Body of pancreas (tissue), 4 donors: ENCODE measurements around the gene CHM. TPM values are rescaled to one million over a fixed set of nuclear protein-coding genes. Genes with fewer than 3 reads are reported as not detected.
"Not testable (repeated sequence)": the region's sequence is repeated elsewhere in the genome, so short reads cannot be mapped to it uniquely, and the experiment has no call there.

ENCODE experiments used
- ATAC-seq: fragments of 150-250 bp; one replicate; pipeline ENCODE4 v1.9.1; 2016
- DNase-seq, 4 donors: peaks; one replicate each; pipeline ENCODE4 v3.0.0-alpha.2; 2019
- H3K27ac ChIP-seq, 4 donors: fragments of 200-600 bp; sonication (generic); 1 replicate in 3 of 4; 2 replicates in 1 of 4; pipeline versions ENCODE4 v1.5.1 to v1.6.1; 2016 to 2019; ENCODE audit warnings: mild to moderate bottlenecking in 1 of 4, mixed read lengths in 1 of 4, moderate library complexity in 1 of 4
- H3K27me3 ChIP-seq, 2 donors: fragments of 200-600 bp; sonication (generic); one replicate each; pipeline ENCODE4 v1.6.0; 2016; ENCODE audit warnings: mild to moderate bottlenecking in 1 of 2
- H3K36me3 ChIP-seq, 2 donors: fragments of 200-600 bp; sonication (generic); replicated peaks in 1 of 2; 2 replicates each; pipeline ENCODE4 v1.5.1; 2016; ENCODE audit warnings: low read depth in 2 of 2; ENCODE audit not compliant: insufficient read depth in 1 of 2
- H3K4me1 ChIP-seq: fragments of 200-600 bp; sonication (generic); one replicate; pipeline ENCODE4 v1.6.0; 2016
- H3K4me3 ChIP-seq, 2 donors: fragments of 200-600 bp; sonication (generic); 1 replicate in 1 of 2; 2 replicates in 1 of 2; pipeline ENCODE4 v1.5.1; 2016 to 2019
- H3K9me3 ChIP-seq, 3 donors: fragments of 200-600 bp; sonication (generic); 1 replicate in 2 of 3; 2 replicates in 1 of 3; pipeline ENCODE4 v1.5.1; 2016
- CTCF ChIP-seq, 7 experiments: fragments of 450-650 bp in 4 of 7; fragments of 200-600 bp in 3 of 7; sonication (generic) in 3 of 7; IDR thresholded peaks; one replicate each; pipeline ENCODE4 v1.5.1; 2016 to 2019; ENCODE audit warnings: antibody characterized with exemption in 7 of 7
- POLR2A ChIP-seq, 3 donors: fragments of 450-650 bp; IDR thresholded peaks; one replicate each; pipeline ENCODE4 v1.6.1; 2016; ENCODE audit warnings: antibody characterized with exemption in 3 of 3, mild to moderate bottlenecking in 2 of 3
- WGBS, 2 donors: methylation state at CpG; one replicate each; pipeline ENCODE4 v1.1.5; 2017; 5-methylcytosine and 5-hydroxymethylcytosine counted together
- intact Hi-C: fragments of 100-400 bp; cut with DNase I; formaldehyde crosslinking; loops from one replicate; pipeline ENCODE4 v1.15.1; 2023
- total RNA-seq, 2 donors: library from RNA; depleted of rRNA; stranded (reverse); fragments of >200 nt; gene quantifications; one replicate each; pipeline ENCODE4 v1.1.0, GENCODE V29; 2016

CHM gene
- total RNA-seq, 2 donors from 2014 or later: 7.9 to 11.2 TPM

GRCh38 chrX:85993539-85994197, 53.7 kb downstream of the CHM start:
- no peaks in the 10 kb centered on the region for H3K27me3 ChIP-seq
- TF ChIP-seq POLR2A (IDR thresholded peaks at IDR 0.05) (no peak), CTCF (IDR thresholded peaks at IDR 0.05) (no peak)
- no peaks in the 10 kb centered on the region for H3K4me1 ChIP-seq
- 85 to 92% methylated on average over 2 of the region's 2 CpGs for WGBS, 2 donors
- ATAC-seq (no peak), DNase-seq (no peak)
- intact Hi-C loops: no loop called here
- H3K36me3 ChIP-seq: no peaks in the 10 kb centered on the region
- H3K27ac ChIP-seq: no peak overlapping the region
- no peaks in the 10 kb centered on the region for H3K9me3 ChIP-seq
- H3K4me3 ChIP-seq: no peak overlapping the region

DNA sequence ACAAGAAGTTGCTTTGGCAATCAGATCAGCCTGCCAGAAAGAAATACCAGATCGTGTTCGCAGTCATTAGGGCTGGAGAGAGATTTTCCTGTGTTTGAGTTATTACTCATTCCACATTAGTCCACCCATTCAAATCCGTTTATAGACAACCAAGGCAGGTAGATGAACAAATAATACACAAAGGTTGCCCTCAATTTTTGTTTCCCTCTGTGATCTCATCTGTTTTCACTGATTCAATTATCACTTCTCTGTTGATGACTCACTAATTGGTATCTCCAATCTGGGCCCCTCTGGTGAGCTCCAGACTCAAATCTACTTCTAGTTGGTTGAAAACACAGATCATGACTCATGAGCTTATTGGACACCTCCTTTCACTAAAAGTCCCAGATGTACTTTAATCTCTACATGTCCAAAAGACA, 54.5 kb downstream of the CHM start:
- Histone ChIP-seq H3K9me3 (no peaks in the 10 kb centered on the region), H3K36me3 (no peaks in the 10 kb centered on the region), H3K27me3 (no peaks in the 10 kb centered on the region), H3K4me3 (no peak overlapping the region), H3K27ac (no peak overlapping the region), H3K4me1 (no peaks in the 10 kb centered on the region)
- 38 to 53% methylated on average over 3 of the region's 3 CpGs for WGBS, 2 donors
- no peak for ATAC-seq
- no peak for DNase-seq
- TF ChIP-seq CTCF (IDR thresholded peaks at IDR 0.05) (no peak), POLR2A (IDR thresholded peaks at IDR 0.05) (no peak)
- intact Hi-C loops: no loop called here

- TF ChIP-seq CTCF (IDR thresholded peaks at IDR 0.05) (no peak), POLR2A (IDR thresholded peaks at IDR 0.05) (no peak)
- intact Hi-C loops: no loop called here
- H3K27me3 ChIP-seq: no peaks in the 10 kb centered on the region
- H3K9me3 ChIP-seq: no peaks in the 10 kb centered on the region
- H3K36me3 ChIP-seq: no peaks in the 10 kb centered on the region
- DNase-seq: no peak
- H3K4me1 ChIP-seq: no peaks in the 10 kb centered on the region
- ATAC-seq: no peak
- H3K4me3 ChIP-seq: no peak overlapping the region
- WGBS, 2 donors: 49 to 96% methylated on average over 3 of the region's 3 CpGs
- no peak overlapping the region for H3K27ac ChIP-seq
Observed at GRCh38 chrX:85988353-85988752, 59.0 kb downstream of the CHM start.

GRCh38 chrX:85980286-85980685, 67.1 kb downstream of the CHM start:
- intact Hi-C loops: no loop called here
- 100% methylated on average over 1 of the region's 1 CpG for WGBS, 2 donors
- no peak overlapping the region for H3K27ac ChIP-seq
- H3K9me3 ChIP-seq: no peaks in the 10 kb centered on the region
- no peak for TF ChIP-seq CTCF (IDR thresholded peaks at IDR 0.05)
- TF ChIP-seq POLR2A (IDR thresholded peaks at IDR 0.05): no peak
- DNase-seq: no peak
- H3K36me3 ChIP-seq: no peaks in the 10 kb centered on the region
- no peaks in the 10 kb centered on the region for H3K27me3 ChIP-seq
- no peaks in the 10 kb centered on the region for H3K4me1 ChIP-seq
- ATAC-seq: no peak
- no peak overlapping the region for H3K4me3 ChIP-seq

GRCh38 chrX:85977218-85977617, 70.1 kb downstream of the CHM start:
- WGBS, 2 donors: 78 to 86% methylated on average over 3 of the region's 3 CpGs
- no peak overlapping the region for H3K4me3 ChIP-seq
- no peaks in the 10 kb centered on the region for H3K4me1 ChIP-seq
- no peak for DNase-seq
- TF ChIP-seq CTCF (IDR thresholded peaks at IDR 0.05) (no peak), POLR2A (IDR thresholded peaks at IDR 0.05) (no peak)
- no peak overlapping the region for H3K27ac ChIP-seq
- no peaks in the 10 kb centered on the region for H3K36me3 ChIP-seq
- no peak for ATAC-seq
- H3K9me3 ChIP-seq: no peaks in the 10 kb centered on the region
- intact Hi-C loops: no loop called here
- no peaks in the 10 kb centered on the region for H3K27me3 ChIP-seq

GRCh38 chrX:85972351-85972750, 75.0 kb downstream of the CHM start:
- 95% methylated on average over 4 of the region's 33 CpGs; no CpG with 5 or more reads in 1 of the 2 donors for WGBS, 2 donors
- H3K36me3 ChIP-seq, H3K4me1 ChIP-seq, intact Hi-C loops, ATAC-seq, H3K9me3 ChIP-seq, DNase-seq, H3K27ac ChIP-seq, H3K4me3 ChIP-seq, H3K27me3 ChIP-seq: not testable (repeated sequence)
